Subcutaneous abdominal adipose tissue (tissue), 5 donors: ENCODE measurements around the gene ARSB.
A peak's percentile ranks its signal among the peaks of the same experiment; 100 is the strongest.
"Not testable (repeated sequence)": the region's sequence is repeated elsewhere in the genome, so short reads cannot be mapped to it uniquely, and the experiment has no call there.

ENCODE experiments used
- H3K27ac ChIP-seq: one replicate; pipeline ENCODE4 v1.7.0; 2013; ENCODE audit warnings: low read depth, mild to moderate bottlenecking, inconsistent platforms, low read length, moderate library complexity
- H3K27me3 ChIP-seq, 5 donors: one replicate each; pipeline ENCODE4 v1.7.0; 2013; ENCODE audit warnings: low read length in 5 of 5, inconsistent platforms in 1 of 5; ENCODE audit not compliant: control insufficient read depth in 5 of 5, insufficient read depth in 4 of 5
- H3K36me3 ChIP-seq, 5 donors: one replicate each; pipeline ENCODE4 v1.7.0; 2013; ENCODE audit warnings: low read length in 5 of 5; ENCODE audit not compliant: control insufficient read depth in 5 of 5, insufficient read depth in 5 of 5
- H3K4me1 ChIP-seq, 5 donors: one replicate each; pipeline ENCODE4 v1.7.0; 2013; ENCODE audit warnings: low read length in 5 of 5, mild to moderate bottlenecking in 3 of 5, moderate library complexity in 1 of 5; ENCODE audit not compliant: control insufficient read depth in 5 of 5, insufficient read depth in 5 of 5
- H3K4me3 ChIP-seq, 5 donors: one replicate each; pipeline ENCODE4 v1.7.0; 2013; ENCODE audit warnings: low read length in 5 of 5, low read depth in 1 of 5
- H3K9ac ChIP-seq, 5 donors: one replicate each; pipeline ENCODE4 v1.7.0; 2013; ENCODE audit warnings: low read length in 5 of 5, mild to moderate bottlenecking in 4 of 5, moderate library complexity in 3 of 5
- H3K9me3 ChIP-seq, 5 donors: one replicate each; pipeline ENCODE4 v1.7.0; 2013; ENCODE audit warnings: low read length in 5 of 5; ENCODE audit not compliant: control insufficient read depth in 5 of 5
- donor health status: healthy.
- donor health status: healthy.
- donor health status: healthy.
- donor health status: healthy.
- donor health status: healthy.

The ARSB gene

GRCh38 chr5:79001471-79001870 is 16.4 kb upstream of the ARSB start:
- Histone ChIP-seq H3K27ac (no peak overlapping the region), H3K27me3 (no peaks in the 10 kb centered on the region), H3K36me3 (no peaks in the 10 kb centered on the region), H3K4me1 (peaks cover 0 to 5% (median 0%) of the 10 kb centered on the region in 5 donors), H3K9me3 (no peaks in the 10 kb centered on the region), H3K4me3 (no peak overlapping the region), H3K9ac (no peak overlapping the region)

- H3K4me1 ChIP-seq, result peaks cover 0 to 2% (median 0%) of the 10 kb centered on the region in 5 donors
- no peak overlapping the region for H3K4me3 ChIP-seq
- H3K27me3 ChIP-seq, result no peaks in the 10 kb centered on the region
- H3K27ac ChIP-seq, result no peak overlapping the region
- H3K9ac ChIP-seq, result no peak overlapping the region
- no peaks in the 10 kb centered on the region for H3K36me3 ChIP-seq
- H3K9me3 ChIP-seq, result no peaks in the 10 kb centered on the region
Observed at GRCh38 chr5:78997090-78997489, 12.0 kb upstream of the ARSB start.

- H3K27ac ChIP-seq, result no peak overlapping the region
- H3K9ac ChIP-seq, result no peak overlapping the region
- H3K9me3 ChIP-seq, result no peaks in the 10 kb centered on the region
- H3K36me3 ChIP-seq, result no peaks in the 10 kb centered on the region
- no peaks in the 10 kb centered on the region for H3K27me3 ChIP-seq
- H3K4me3 ChIP-seq, result no peak overlapping the region
- H3K4me1 ChIP-seq, result no peaks in the 10 kb centered on the region
Observed at GRCh38 chr5:78995521-78996007, 10.5 kb upstream of the ARSB start.

GRCh38 chr5:78993165-78993564 is 8.1 kb upstream of the ARSB start:
- Histone ChIP-seq H3K9me3 (no peaks in the 10 kb centered on the region), H3K27me3 (no peaks in the 10 kb centered on the region), H3K36me3 (no peaks in the 10 kb centered on the region), H3K4me3 (no peak overlapping the region), H3K9ac (no peak overlapping the region), H3K27ac (no peak overlapping the region), H3K4me1 (no peaks in the 10 kb centered on the region)

GRCh38 chr5:78992146-78992545 is 7.0 kb upstream of the ARSB start:
- Histone ChIP-seq H3K36me3 (no peaks in the 10 kb centered on the region), H3K27me3 (no peaks in the 10 kb centered on the region), H3K9ac (no peak overlapping the region), H3K4me3 (no peak overlapping the region), H3K9me3 (no peaks in the 10 kb centered on the region), H3K27ac (no peak overlapping the region), H3K4me1 (no peaks in the 10 kb centered on the region)

- no peak overlapping the region for H3K27ac ChIP-seq
- no peak overlapping the region for H3K4me3 ChIP-seq
- H3K9ac ChIP-seq, result no peak overlapping the region
- no peaks in the 10 kb centered on the region for H3K9me3 ChIP-seq
- peaks cover 2 to 13% (median 10%) of the 10 kb centered on the region in 5 donors for H3K4me1 ChIP-seq
- H3K36me3 ChIP-seq, result no peaks in the 10 kb centered on the region
- H3K27me3 ChIP-seq, result no peaks in the 10 kb centered on the region
Observed at GRCh38 chr5:78989080-78989479, 4.0 kb upstream of the ARSB start.

GRCh38 chr5:78985725-78986223 is 664 bp upstream of the ARSB start:
- no peaks in the 10 kb centered on the region for H3K36me3 ChIP-seq
- peak overlapping the region; percentile 88 for H3K27ac ChIP-seq
- peaks cover 2 to 18% (median 18%) of the 10 kb centered on the region in 5 donors for H3K4me1 ChIP-seq
- H3K9me3 ChIP-seq, result no peaks in the 10 kb centered on the region
- H3K27me3 ChIP-seq, result no peaks in the 10 kb centered on the region
- peak overlapping the region; percentile 61 to 93 (median 84) for H3K4me3 ChIP-seq
- H3K9ac ChIP-seq, result peak overlapping the region; percentile 29 to 90 (median 75)

- no peaks in the 10 kb centered on the region for H3K9me3 ChIP-seq
- peak overlapping the region; percentile 69 to 90 (median 78) for H3K9ac ChIP-seq
- peaks cover 2 to 18% (median 18%) of the 10 kb centered on the region in 5 donors for H3K4me1 ChIP-seq
- H3K36me3 ChIP-seq, result no peaks in the 10 kb centered on the region
- no peaks in the 10 kb centered on the region for H3K27me3 ChIP-seq
- peak overlapping the region; percentile 88 for H3K27ac ChIP-seq
- peak overlapping the region; percentile 69 to 93 (median 84) for H3K4me3 ChIP-seq
Observed at GRCh38 chr5:78984439-78985115, 533 bp downstream of the ARSB start.

GRCh38 chr5:78983601-78984438 is 1.3 kb downstream of the ARSB start:
- no peaks in the 10 kb centered on the region for H3K9me3 ChIP-seq
- peaks cover 2 to 18% (median 18%) of the 10 kb centered on the region in 5 donors for H3K4me1 ChIP-seq
- H3K27me3 ChIP-seq, result no peaks in the 10 kb centered on the region
- peak overlapping the region; percentile 69 to 93 (median 84) for H3K4me3 ChIP-seq
- H3K27ac ChIP-seq, result peak overlapping the region; percentile 88
- peak overlapping the region; percentile 69 to 82 (median 74) for H3K9ac ChIP-seq
- H3K36me3 ChIP-seq, result no peaks in the 10 kb centered on the region

- H3K4me1 ChIP-seq, result peaks cover 2 to 18% (median 18%) of the 10 kb centered on the region in 5 donors
- H3K27me3 ChIP-seq, H3K9me3 ChIP-seq, H3K36me3 ChIP-seq, H3K27ac ChIP-seq, H3K4me3 ChIP-seq: not testable (repeated sequence)
- H3K9ac ChIP-seq, result peak overlapping the region in 1 of 5 donors; percentile 74
Observed at GRCh38 chr5:78983194-78983593, 1.9 kb downstream of the ARSB start.
